PC-3 (cell line): ENCODE measurements around the gene THY1. TPM values are rescaled to one million over a fixed set of nuclear protein-coding genes. Genes with fewer than 3 reads are reported as not detected.

Experiments used
- ATAC-seq: fragments of 200-7000 bp; cut with Tn5 transposase; 2 replicates; pipeline ENCODE4 v1.9.1; 2020; ENCODE audit warnings: mild to moderate bottlenecking, moderate library complexity
- BruUV-seq: library from RNA; stranded (reverse); fragments of 400-500 nt; replicated peaks from 2 replicates; lab custom pipeline; 2021; lab: Mats Ljungman, UMichigan
- CTCF ChIA-PET: fragments of 300-600 bp; sonication (Branson Sonifier 250); formaldehyde crosslinking; loops from one replicate; lab custom pipeline; 2022; ENCODE audit warnings: antibody characterized with exemption; lab: Charles Lee
- POLR2A ChIA-PET: fragments of 300-600 bp; sonication (Branson Sonifier 250); formaldehyde crosslinking; loops from one replicate; lab custom pipeline; 2022; ENCODE audit warnings: antibody characterized with exemption; ENCODE audit not compliant: unreplicated experiment; lab: Charles Lee
- DNase-seq: peaks from one replicate; pipeline ENCODE4 v3.0.0-alpha.2; 2015
- H2AFZ ChIP-seq: fragments of 300-600 bp; sonication (generic); 2 replicates; pipeline ENCODE4 v1.6.0; 2016; ENCODE audit warnings: antibody characterized with exemption, low read length
- H3F3A ChIP-seq: fragments of 300-600 bp; sonication (generic); one replicate; pipeline ENCODE4 v1.6.0; 2017; ENCODE audit warnings: antibody characterized with exemption, low read length, control low read depth, mild to moderate bottlenecking; ENCODE audit not compliant: unreplicated experiment
- H3K27ac ChIP-seq: fragments of 300-600 bp; sonication (generic); 2 replicates; pipeline ENCODE4 v1.5.1; 2016; ENCODE audit warnings: mild to moderate bottlenecking, low read length
- H3K27me3 ChIP-seq: fragments of 300-600 bp; sonication (generic); 2 replicates; pipeline ENCODE4 v1.6.1; 2016; ENCODE audit warnings: low read length, mixed read lengths
- H3K36me3 ChIP-seq: fragments of 300-600 bp; sonication (generic); 2 replicates; pipeline ENCODE4 v1.6.1; 2016; ENCODE audit warnings: low read depth, mixed run types, low read length, mixed read lengths
- H3K4me1 ChIP-seq: fragments of 300-600 bp; sonication (generic); 2 replicates; pipeline ENCODE4 v1.5.1; 2016; ENCODE audit warnings: low read length; ENCODE audit not compliant: insufficient read depth
- H3K4me2 ChIP-seq: fragments of 300-600 bp; sonication (generic); 2 replicates; pipeline ENCODE4 v1.6.0; 2016; ENCODE audit warnings: low read length
- H3K4me3 ChIP-seq: fragments of 300-600 bp; sonication (generic); 2 replicates; pipeline ENCODE4 v1.5.1; 2016; ENCODE audit warnings: mild to moderate bottlenecking, low read length, mixed read lengths
- H3K79me2 ChIP-seq: fragments of 300-600 bp; sonication (generic); 2 replicates; pipeline ENCODE4 v1.6.1; 2017; ENCODE audit warnings: low read length, mixed read lengths
- H3K9ac ChIP-seq: fragments of 300-600 bp; sonication (generic); 2 replicates; pipeline ENCODE4 v1.6.0; 2016; ENCODE audit warnings: mild to moderate bottlenecking, low read length
- H3K9me2 ChIP-seq: fragments of 300-600 bp; sonication (generic); replicated peaks from 2 replicates; pipeline ENCODE4 v1.6.1; 2016; ENCODE audit warnings: mixed run types, low read length, mixed read lengths
- H3K9me3 ChIP-seq: fragments of 300-600 bp; sonication (generic); 2 replicates; pipeline ENCODE4 v1.6.1; 2016; ENCODE audit warnings: low read length, mixed read lengths
- H4K20me1 ChIP-seq: fragments of 300-600 bp; sonication (generic); 2 replicates; pipeline ENCODE4 v1.6.1; 2016; ENCODE audit warnings: low read length, mixed read lengths
- EZH2 ChIP-seq: fragments of 300-600 bp; sonication (generic); IDR thresholded peaks from one replicate; pipeline ENCODE4 v1.6.1; 2017; ENCODE audit warnings: antibody characterized with exemption, mild to moderate bottlenecking, low read length; ENCODE audit not compliant: unreplicated experiment
- EZH2phosphoT487 ChIP-seq: fragments of 300-600 bp; sonication (generic); IDR thresholded peaks from 2 replicates; pipeline ENCODE4 v1.6.1; 2018; ENCODE audit warnings: mild to moderate bottlenecking, antibody characterized with exemption, low read length, borderline replicate concordance
- intact Hi-C: fragments of 100-400 bp; cut with micrococcal nuclease; formaldehyde crosslinking; loops from 2 replicates; pipeline ENCODE4 v1.9.0; 2023
- total RNA-seq: library from RNA; depleted of rRNA; stranded (reverse); fragments of >200 nt; gene quantifications from 2 replicates; pipeline ENCODE4 v1.2.3, GENCODE V29; 2014
- TF ChIP-seq, protein P1 (sequence below): fragments of 300-600 bp; sonication (generic); conservative IDR thresholded peaks from 2 replicates; pipeline ENCODE4 v1.5.1; 2017; ENCODE audit warnings: antibody characterized with exemption, low read depth, mild to moderate bottlenecking, low read length

Gene THY1
- total RNA-seq, 1 experiment from 2014 or later, result not detected

- no peaks in the 10 kb centered on the region for H3K4me1 ChIP-seq
- H3K9me3 ChIP-seq, result no peaks in the 10 kb centered on the region
- no peaks in the 10 kb centered on the region; the same call in 1 of the 2 replicates for H3K27me3 ChIP-seq
- DNase-seq (no peak), ATAC-seq (no peak)
- no peaks in the 10 kb centered on the region for H3K36me3 ChIP-seq
- ChIA-PET POLR2A (no interaction called here), CTCF (no interaction called here)
- no peaks in the 10 kb centered on the region for H3K9me2 ChIP-seq
- H2AFZ ChIP-seq, result no peak overlapping the region
- H4K20me1 ChIP-seq, result no peaks in the 10 kb centered on the region
- H3F3A ChIP-seq, result no peaks in the 10 kb centered on the region
- no peak overlapping the region for H3K27ac ChIP-seq
- no peak overlapping the region for H3K4me2 ChIP-seq
- BruUV-seq, result no TSS peak
- H3K9ac ChIP-seq, result no peak overlapping the region
- intact Hi-C loops, result no loop called here
- TF ChIP-seq EZH2phosphoT487 (no peak), EZH2 (no peak)
- TF ChIP-seq, protein P1, sequence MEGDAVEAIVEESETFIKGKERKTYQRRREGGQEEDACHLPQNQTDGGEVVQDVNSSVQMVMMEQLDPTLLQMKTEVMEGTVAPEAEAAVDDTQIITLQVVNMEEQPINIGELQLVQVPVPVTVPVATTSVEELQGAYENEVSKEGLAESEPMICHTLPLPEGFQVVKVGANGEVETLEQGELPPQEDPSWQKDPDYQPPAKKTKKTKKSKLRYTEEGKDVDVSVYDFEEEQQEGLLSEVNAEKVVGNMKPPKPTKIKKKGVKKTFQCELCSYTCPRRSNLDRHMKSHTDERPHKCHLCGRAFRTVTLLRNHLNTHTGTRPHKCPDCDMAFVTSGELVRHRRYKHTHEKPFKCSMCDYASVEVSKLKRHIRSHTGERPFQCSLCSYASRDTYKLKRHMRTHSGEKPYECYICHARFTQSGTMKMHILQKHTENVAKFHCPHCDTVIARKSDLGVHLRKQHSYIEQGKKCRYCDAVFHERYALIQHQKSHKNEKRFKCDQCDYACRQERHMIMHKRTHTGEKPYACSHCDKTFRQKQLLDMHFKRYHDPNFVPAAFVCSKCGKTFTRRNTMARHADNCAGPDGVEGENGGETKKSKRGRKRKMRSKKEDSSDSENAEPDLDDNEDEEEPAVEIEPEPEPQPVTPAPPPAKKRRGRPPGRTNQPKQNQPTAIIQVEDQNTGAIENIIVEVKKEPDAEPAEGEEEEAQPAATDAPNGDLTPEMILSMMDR, result no peak
- H3K79me2 ChIP-seq, result no peaks in the 10 kb centered on the region
- no peak overlapping the region for H3K4me3 ChIP-seq
Observed at GRCh38 chr11:119424276-119424675, 1.3 kb upstream of the THY1 start.

DNA sequence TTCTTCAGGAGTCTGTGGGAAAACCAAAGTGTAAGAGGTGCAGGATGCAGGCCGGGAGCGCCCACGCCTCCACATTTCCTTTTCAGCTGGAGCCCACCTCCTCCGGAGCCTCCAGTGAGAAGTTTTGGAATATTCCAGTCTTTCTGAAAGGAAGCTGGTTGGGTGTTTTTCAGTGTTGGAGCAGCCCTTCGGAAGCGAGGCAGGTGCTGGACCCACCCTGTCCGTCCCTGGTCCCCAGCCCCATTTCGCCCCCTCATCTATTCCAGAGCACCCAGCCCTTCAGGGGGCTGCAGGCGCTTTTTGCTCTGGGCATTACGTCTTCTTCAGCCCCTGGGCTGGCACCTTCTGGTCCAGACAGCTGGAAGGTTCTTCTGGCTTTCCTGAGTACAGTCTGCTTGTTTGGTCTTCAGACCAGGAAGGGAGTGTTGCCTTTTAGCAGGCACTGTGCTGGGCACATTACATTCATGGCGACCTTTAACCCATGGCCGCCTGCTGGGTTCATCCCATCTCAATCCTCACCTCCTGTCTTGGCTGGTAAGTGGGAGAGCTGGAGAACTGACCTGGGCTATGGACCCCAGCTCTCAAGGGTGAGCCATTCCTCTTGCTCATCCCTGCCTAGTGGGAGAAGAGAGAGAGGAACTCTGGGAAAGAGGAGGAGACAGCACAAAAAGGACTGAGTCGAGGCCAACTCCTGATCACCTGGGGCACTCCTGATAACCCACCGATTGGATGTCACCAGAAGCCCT, 710 bp upstream of the THY1 start:
- ChIA-PET POLR2A (no interaction called here), CTCF (no interaction called here)
- Histone ChIP-seq H3K4me1 (no peaks in the 10 kb centered on the region), H3K9ac (no peak overlapping the region), H3F3A (no peaks in the 10 kb centered on the region), H3K36me3 (no peaks in the 10 kb centered on the region), H3K4me2 (no peak overlapping the region), H2AFZ (no peak overlapping the region), H4K20me1 (no peaks in the 10 kb centered on the region), H3K9me3 (no peaks in the 10 kb centered on the region), H3K27ac (no peak overlapping the region), H3K27me3 (no peaks in the 10 kb centered on the region; the same call in 1 of the 2 replicates), H3K9me2 (no peaks in the 10 kb centered on the region), H3K4me3 (no peak overlapping the region), H3K79me2 (no peaks in the 10 kb centered on the region)
- intact Hi-C loops, result no loop called here
- no TSS peak for BruUV-seq
- TF ChIP-seq, protein P1, result no peak
- no peak for TF ChIP-seq EZH2phosphoT487
- no peak for DNase-seq
- no peak for ATAC-seq
